ENCODE measurements around the gene FEM1A. TPM values are rescaled to one million over a fixed set of nuclear protein-coding genes. Genes with fewer than 3 reads are reported as not detected.
"Not testable (repeated sequence)": the region's sequence is repeated elsewhere in the genome, so short reads cannot be mapped to it uniquely, and the experiment has no call there.

The FEM1A gene
- total RNA-seq, 2 experiments from 2014 or later: 11.4 TPM

DNA sequence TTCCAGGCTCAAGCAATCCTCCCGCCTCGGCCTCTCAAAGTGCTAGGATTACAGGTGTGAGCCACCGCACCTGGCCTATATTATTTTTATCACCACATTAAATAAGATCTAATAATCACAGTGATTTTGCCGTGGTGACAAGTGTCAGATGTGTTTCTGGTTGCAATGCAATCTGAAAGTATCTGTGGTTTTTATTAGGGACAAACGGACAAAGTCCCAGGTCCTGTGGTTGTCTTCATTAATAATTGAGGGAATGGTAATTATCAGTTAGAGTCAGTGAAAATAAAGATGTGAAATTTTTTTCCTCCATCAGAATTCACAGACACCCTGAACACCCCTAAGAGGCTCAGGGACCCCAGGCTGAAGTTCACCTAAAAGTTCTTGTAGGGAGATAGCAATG is 41.2 kb downstream of the FEM1A start:
- Mint-ChIP-seq H3K9me3 (no peaks in the 10 kb centered on the region), H3K4me3 (peak overlapping the region; percentile 55), H3K27ac (peak overlapping the region; percentile 52), H3K4me1 (ENCODE audit: low read depth) (peaks cover 22% of the 10 kb centered on the region), H3K36me3 (ENCODE audit: low read depth) (peaks cover 12% of the 10 kb centered on the region), H3K27me3 (no peaks in the 10 kb centered on the region)
- TF ChIP-seq, protein P1, sequence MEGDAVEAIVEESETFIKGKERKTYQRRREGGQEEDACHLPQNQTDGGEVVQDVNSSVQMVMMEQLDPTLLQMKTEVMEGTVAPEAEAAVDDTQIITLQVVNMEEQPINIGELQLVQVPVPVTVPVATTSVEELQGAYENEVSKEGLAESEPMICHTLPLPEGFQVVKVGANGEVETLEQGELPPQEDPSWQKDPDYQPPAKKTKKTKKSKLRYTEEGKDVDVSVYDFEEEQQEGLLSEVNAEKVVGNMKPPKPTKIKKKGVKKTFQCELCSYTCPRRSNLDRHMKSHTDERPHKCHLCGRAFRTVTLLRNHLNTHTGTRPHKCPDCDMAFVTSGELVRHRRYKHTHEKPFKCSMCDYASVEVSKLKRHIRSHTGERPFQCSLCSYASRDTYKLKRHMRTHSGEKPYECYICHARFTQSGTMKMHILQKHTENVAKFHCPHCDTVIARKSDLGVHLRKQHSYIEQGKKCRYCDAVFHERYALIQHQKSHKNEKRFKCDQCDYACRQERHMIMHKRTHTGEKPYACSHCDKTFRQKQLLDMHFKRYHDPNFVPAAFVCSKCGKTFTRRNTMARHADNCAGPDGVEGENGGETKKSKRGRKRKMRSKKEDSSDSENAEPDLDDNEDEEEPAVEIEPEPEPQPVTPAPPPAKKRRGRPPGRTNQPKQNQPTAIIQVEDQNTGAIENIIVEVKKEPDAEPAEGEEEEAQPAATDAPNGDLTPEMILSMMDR (IDR thresholded peaks at IDR 0.05): no peak
- intact Hi-C loops (cut with micrococcal nuclease): no loop called here
- DNase-seq: no peak
- POLR2A ChIA-PET: no interaction called here
- no peak for ATAC-seq
- CTCF ChIA-PET: no interaction called here

DNA sequence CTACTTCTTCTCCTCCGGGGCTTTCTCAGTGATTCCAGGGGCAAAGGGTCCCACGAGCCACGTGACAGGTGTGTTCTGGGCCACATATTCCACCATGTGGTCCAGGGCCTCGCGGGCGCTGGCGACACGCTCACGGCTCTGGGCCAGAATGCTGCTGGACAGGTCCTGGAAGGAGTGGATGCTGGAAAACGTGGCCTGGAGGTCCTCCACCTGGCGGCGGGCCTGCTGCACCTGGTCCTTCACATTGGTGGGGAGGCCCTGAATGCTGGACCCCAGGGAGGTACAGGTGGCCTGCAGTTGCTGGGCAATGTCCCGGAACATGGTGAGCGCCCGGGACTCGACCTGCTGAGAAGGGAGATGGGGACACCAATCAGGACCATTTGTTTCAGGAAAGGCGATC is 47.7 kb downstream of the FEM1A start:
- no peak overlapping the region for H3K4me3 Mint-ChIP-seq
- peaks cover 8% of the 10 kb centered on the region for H3K4me1 Mint-ChIP-seq (ENCODE audit: low read depth)
- no peaks in the 10 kb centered on the region for H3K27me3 Mint-ChIP-seq
- intact Hi-C loops (cut with micrococcal nuclease): no loop called here
- ATAC-seq (no peak), DNase-seq (no peak)
- no peaks in the 10 kb centered on the region for H3K9me3 Mint-ChIP-seq
- TF ChIP-seq, protein P1 (IDR thresholded peaks at IDR 0.05): no peak
- H3K36me3 Mint-ChIP-seq (ENCODE audit: low read depth): peaks cover 3% of the 10 kb centered on the region
- ChIA-PET POLR2A (interaction anchor here (1.4 to 1.6 kb wide), 2 partner anchors 8 to 16 kb away, joined by 3 read pairs; partner anchors contain the start of gene TICAM1), CTCF (interaction anchor here (1.5 to 1.9 kb wide), 2 partner anchors 25 to 30 kb away, joined by 3 to 10 read pairs; no protein-coding TSS in a partner anchor)
- no peak overlapping the region for H3K27ac Mint-ChIP-seq

DNA sequence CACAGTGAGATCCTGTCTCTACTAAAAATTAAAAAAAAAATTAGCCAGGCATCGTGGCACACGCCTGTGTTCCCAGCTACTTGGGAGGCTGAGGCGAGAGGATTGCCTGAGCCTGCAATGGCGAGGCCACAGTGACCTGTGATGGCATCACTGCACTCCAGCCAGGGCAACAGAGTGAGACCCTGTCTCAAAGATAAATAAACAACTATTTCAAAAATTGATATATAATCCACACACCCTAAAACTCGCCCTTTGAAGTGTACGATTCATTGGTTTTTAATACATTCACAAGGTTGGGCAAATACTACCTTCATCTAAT is 52.1 kb downstream of the FEM1A start:
- TF ChIP-seq, protein P1 (IDR thresholded peaks at IDR 0.05): no peak
- ATAC-seq (no peak), DNase-seq (no peak)
- intact Hi-C loops (cut with micrococcal nuclease): no loop called here
- Mint-ChIP-seq H3K9me3 (no peaks in the 10 kb centered on the region), H3K4me1 (ENCODE audit: low read depth) (peaks cover 5% of the 10 kb centered on the region), H3K4me3 (no peak overlapping the region), H3K27ac (no peak overlapping the region), H3K27me3 (no peaks in the 10 kb centered on the region), H3K36me3 (ENCODE audit: low read depth) (peaks cover 6% of the 10 kb centered on the region)
- ChIA-PET POLR2A (interaction anchor here (1.3 kb wide), 1 partner anchor 12 kb away, joined by 8 read pairs; the partner anchor contains the start of gene TICAM1), CTCF (interaction anchor here (0.9 to 4.8 kb wide), 3 partner anchors 8 to 34 kb away, joined by 3 to 30 read pairs (median 3); no protein-coding TSS in a partner anchor)

DNA sequence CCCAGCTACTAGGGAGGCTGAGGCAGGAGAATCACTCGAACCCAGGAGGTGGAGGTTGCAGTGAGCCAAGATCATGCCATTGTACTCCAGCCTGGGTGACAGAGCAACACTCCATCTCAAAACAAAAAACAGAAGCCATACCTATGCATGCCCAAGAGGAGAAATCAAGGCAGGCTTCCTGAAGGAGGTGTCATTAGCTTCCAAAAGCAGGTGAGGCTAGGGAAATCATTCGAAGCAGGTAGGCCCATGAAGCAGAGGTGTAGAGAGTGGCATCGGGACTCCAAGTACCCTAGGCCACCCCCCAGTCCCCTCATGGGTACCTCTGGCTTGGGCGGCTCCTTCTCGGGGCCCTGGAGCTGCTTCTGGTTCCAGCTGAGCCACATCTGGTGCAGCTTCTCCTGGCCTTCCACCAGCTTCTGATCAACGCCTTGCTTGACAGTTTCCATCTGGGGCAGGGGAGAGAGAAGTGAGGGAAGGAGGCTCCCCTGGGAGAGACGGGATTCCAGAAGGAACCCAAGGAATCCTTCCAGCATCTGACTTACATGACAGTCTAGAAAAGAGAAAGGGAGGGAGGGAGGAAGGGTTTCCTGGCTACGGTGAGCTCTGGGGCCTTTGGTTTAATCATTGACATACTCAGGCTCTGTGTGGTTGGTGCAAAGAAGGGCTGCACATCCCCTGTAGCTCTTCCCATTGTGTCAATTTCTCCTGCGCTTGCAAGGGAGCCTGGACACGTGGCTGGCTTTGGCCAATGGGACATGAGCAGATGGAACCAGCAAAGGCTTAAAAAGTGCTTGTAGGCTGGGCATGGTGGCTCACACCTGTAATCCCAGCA is 53.0 kb downstream of the FEM1A start:
- Mint-ChIP-seq H3K27ac (no peak overlapping the region), H3K27me3 (no peaks in the 10 kb centered on the region), H3K36me3 (ENCODE audit: low read depth) (peaks cover 6% of the 10 kb centered on the region), H3K4me3 (no peak overlapping the region), H3K4me1 (ENCODE audit: low read depth) (peaks cover 5% of the 10 kb centered on the region), H3K9me3 (no peaks in the 10 kb centered on the region)
- TF ChIP-seq, protein P1 (IDR thresholded peaks at IDR 0.05): no peak
- CTCF ChIA-PET: interaction anchor here (1.5 to 4.8 kb wide), 2 partner anchors 19 to 35 kb away, joined by 3 to 30 read pairs; no protein-coding TSS in a partner anchor
- POLR2A ChIA-PET: interaction anchor here (1.0 to 1.3 kb wide), 2 partner anchors 13 to 35 kb away, joined by 3 to 8 read pairs; partner anchors contain the start of gene TICAM1
- ATAC-seq: no peak
- DNase-seq: no peak
- intact Hi-C loops (cut with micrococcal nuclease): no loop called here

DNA sequence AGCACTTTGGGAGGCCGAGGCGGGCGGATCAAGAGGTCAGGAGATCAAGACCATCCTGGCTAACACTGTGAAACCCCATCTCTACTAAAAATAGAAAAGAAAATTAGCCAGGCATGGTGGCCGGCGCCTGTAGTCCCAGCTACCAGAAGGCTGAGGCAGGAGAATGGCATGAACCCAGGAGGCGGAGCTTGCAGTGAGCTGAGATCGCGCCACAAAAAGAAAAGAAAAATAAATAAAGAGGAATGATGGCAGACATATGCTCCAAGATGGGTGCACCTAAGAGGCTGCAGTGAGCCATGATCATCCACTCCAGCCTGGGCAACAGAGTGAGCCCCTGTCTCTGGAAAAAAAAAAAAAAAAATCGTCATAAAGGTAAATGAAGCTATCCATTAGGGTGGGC is 54.4 kb downstream of the FEM1A start:
- H3K4me3 Mint-ChIP-seq; DNase-seq; H3K27me3 Mint-ChIP-seq; intact Hi-C loops (cut with micrococcal nuclease); H3K9me3 Mint-ChIP-seq; ATAC-seq; H3K27ac Mint-ChIP-seq; H3K36me3 Mint-ChIP-seq (ENCODE audit: low read depth); H3K4me1 Mint-ChIP-seq (ENCODE audit: low read depth): not testable (repeated sequence)
- ChIA-PET CTCF (interaction anchor here (4.8 to 12.0 kb wide), 2 partner anchors 36 to 38 kb away, joined by 30 to 310 read pairs; no protein-coding TSS in a partner anchor), POLR2A (interaction anchor here (0.7 kb wide), 1 partner anchor 323 kb away, joined by 3 read pairs; no protein-coding TSS in a partner anchor)
